HFFc6 (cell line): ENCODE data around the gene MST1. TPM values are rescaled to one million over a fixed set of nuclear protein-coding genes. Genes with fewer than 3 reads are reported as not detected.

ENCODE experiments used
- DNase-seq: peaks from one replicate; pipeline ENCODE4 v3.0.0-alpha.2; 2018
- H3K27ac Mint-ChIP-seq: 2 replicates; pipeline ENCODE4 v1.8.0; 2020; ENCODE audit warnings: mild to moderate bottlenecking, mixed read lengths
- H3K27me3 Mint-ChIP-seq: 2 replicates; pipeline ENCODE4 v1.8.0; 2021; ENCODE audit warnings: mild to moderate bottlenecking, moderate library complexity, mixed read lengths; ENCODE audit not compliant: insufficient read depth
- H3K36me3 Mint-ChIP-seq: 2 replicates; pipeline ENCODE4 v1.8.0; 2021; ENCODE audit warnings: low read depth, mixed read lengths
- H3K4me1 Mint-ChIP-seq: 2 replicates; pipeline ENCODE4 v1.8.0; 2020; ENCODE audit warnings: low read depth, mixed read lengths
- H3K4me3 Mint-ChIP-seq: 2 replicates; pipeline ENCODE4 v1.8.0; 2020; ENCODE audit warnings: mild to moderate bottlenecking, moderate library complexity, mixed read lengths
- H3K9me3 Mint-ChIP-seq: 2 replicates; pipeline ENCODE4 v1.8.0; 2020; ENCODE audit warnings: mild to moderate bottlenecking, mixed read lengths
- CTCF ChIP-seq: fragments of 200-600 bp; sonication (generic); IDR thresholded peaks from 2 replicates; pipeline ENCODE4 v1.5.0; 2021; ENCODE audit warnings: antibody characterized with exemption, mild to moderate bottlenecking
- total RNA-seq, 6 experiments: library from RNA; stranded (reverse); fragmentation: NEBNext Ultra II Directional; extraction: Animal tissue kit (Norgen Biotek cat#: 25700); gene quantifications; 2 replicates in 1 of 6; 3 replicates in 5 of 6; pipeline ENCODE4 v1.2.3, GENCODE V29; 2021

Gene MST1
- total RNA-seq, 6 experiments from 2014 or later, result 3.4 to 7.4 (median 4.8) TPM

GRCh38 chr3:49662021-49662420 lies 27.3 kb downstream of the MST1 start:
- H3K27ac Mint-ChIP-seq, result no peak overlapping the region
- H3K4me3 Mint-ChIP-seq, result no peak overlapping the region
- no peaks in the 10 kb centered on the region for H3K36me3 Mint-ChIP-seq
- no peak for DNase-seq
- no peaks in the 10 kb centered on the region for H3K9me3 Mint-ChIP-seq
- TF ChIP-seq CTCF, result no peak
- H3K27me3 Mint-ChIP-seq, result peaks cover 10% of the 10 kb centered on the region
- H3K4me1 Mint-ChIP-seq, result no peaks in the 10 kb centered on the region

- Mint-ChIP-seq H3K36me3 (no peaks in the 10 kb centered on the region), H3K4me1 (no peaks in the 10 kb centered on the region), H3K4me3 (no peak overlapping the region), H3K9me3 (no peaks in the 10 kb centered on the region), H3K27ac (no peak overlapping the region), H3K27me3 (peaks cover 14% of the 10 kb centered on the region)
- TF ChIP-seq CTCF, result no peak
- DNase-seq, result no peak
Observed at GRCh38 chr3:49661281-49661680, 28.0 kb downstream of the MST1 start.

DNA sequence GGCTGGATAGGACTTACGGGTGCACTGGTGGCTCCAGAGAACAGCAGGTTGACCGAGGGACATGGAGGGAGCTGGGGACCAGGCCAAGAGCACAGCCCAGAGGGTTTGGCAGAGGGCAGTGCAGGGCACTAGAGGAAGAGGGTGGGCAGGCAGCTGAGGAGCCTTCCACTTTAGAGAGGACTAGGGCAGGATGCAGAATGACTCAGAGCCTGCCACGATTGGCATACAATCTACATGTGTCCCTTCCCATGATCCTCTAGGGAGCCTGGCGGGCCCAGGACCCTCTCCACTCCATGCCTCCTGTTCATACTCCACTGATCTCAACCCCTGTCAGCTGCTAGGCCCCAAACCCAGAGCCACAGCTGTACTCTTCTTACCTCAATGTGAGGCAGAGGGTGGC lies 29.5 kb downstream of the MST1 start:
- no peaks in the 10 kb centered on the region for H3K4me1 Mint-ChIP-seq
- no peak overlapping the region for H3K4me3 Mint-ChIP-seq
- no peaks in the 10 kb centered on the region for H3K36me3 Mint-ChIP-seq
- H3K9me3 Mint-ChIP-seq, result no peaks in the 10 kb centered on the region
- no peak overlapping the region for H3K27ac Mint-ChIP-seq
- H3K27me3 Mint-ChIP-seq, result peaks cover 17% of the 10 kb centered on the region
- DNase-seq, result no peak
- no peak for TF ChIP-seq CTCF

GRCh38 chr3:49658711-49659110 lies 30.6 kb downstream of the MST1 start:
- no peaks in the 10 kb centered on the region for H3K4me1 Mint-ChIP-seq
- H3K27me3 Mint-ChIP-seq, result peaks cover 21% of the 10 kb centered on the region
- H3K4me3 Mint-ChIP-seq, result no peak overlapping the region
- TF ChIP-seq CTCF, result no peak
- H3K36me3 Mint-ChIP-seq, result no peaks in the 10 kb centered on the region
- DNase-seq, result no peak
- no peaks in the 10 kb centered on the region for H3K9me3 Mint-ChIP-seq
- no peak overlapping the region for H3K27ac Mint-ChIP-seq

DNA sequence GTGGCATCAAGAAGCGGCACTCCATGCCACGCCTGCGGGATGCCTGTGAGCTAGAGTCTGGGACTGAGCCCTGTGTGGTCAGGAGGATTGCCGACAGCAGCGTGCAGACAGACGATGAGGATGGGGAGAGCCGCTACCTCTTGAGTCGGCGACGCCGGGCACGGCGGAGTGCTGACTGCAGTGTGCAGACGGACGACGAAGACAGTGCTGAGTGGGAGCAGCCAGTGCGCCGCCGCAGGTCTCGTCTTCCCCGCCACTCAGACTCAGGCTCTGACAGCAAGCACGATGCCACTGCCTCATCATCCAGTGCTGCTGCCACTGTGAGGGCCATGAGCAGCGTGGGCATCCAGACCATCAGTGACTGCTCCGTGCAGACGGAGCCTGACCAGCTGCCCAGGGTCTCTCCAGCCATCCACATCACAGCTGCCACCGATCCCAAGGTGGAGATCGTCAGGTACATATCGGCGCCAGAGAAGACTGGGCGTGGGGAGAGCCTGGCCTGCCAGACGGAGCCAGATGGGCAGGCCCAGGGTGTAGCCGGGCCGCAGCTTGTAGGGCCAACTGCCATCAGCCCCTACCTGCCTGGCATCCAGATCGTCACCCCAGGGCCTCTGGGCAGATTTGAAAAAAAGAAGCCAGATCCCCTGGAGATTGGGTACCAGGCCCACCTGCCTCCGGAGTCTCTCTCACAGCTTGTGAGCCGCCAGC lies 31.9 kb downstream of the MST1 start:
- Mint-ChIP-seq H3K4me1 (no peaks in the 10 kb centered on the region), H3K27me3 (peaks cover 32% of the 10 kb centered on the region), H3K9me3 (no peaks in the 10 kb centered on the region), H3K4me3 (no peak overlapping the region), H3K36me3 (no peaks in the 10 kb centered on the region), H3K27ac (no peak overlapping the region)
- no peak for TF ChIP-seq CTCF
- no peak for DNase-seq
